ENCODE results near the gene FANK1.

DNA sequence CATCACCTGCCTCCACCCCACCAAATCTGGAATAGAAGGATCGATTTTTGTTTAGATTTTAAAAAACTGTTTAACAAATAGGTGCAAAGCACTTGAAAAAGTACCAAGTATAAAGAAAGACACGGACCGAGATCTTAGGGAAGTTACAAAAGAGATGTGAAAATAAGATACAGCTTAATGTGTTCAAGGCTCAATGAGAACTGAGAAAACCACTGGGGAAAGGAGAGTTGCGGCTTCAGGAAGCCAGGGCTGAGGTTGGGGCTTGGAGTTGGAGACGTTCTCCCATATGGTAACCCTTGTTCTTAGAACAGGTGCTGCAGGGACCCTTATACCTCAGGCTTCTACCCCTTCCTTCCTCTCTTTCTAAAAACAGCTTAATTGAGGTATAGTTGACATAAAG lies 140.2 kb downstream of the FANK1 start:
- TF ChIP-seq EZH2 (optimal IDR thresholded peaks at IDR 0.05; ENCODE audit: low read depth, low read length) (no peak), EZH2phosphoT487 (IDR thresholded peaks at IDR 0.05; ENCODE audit: low read length) (no peak)
- TF ChIP-seq, protein P1, sequence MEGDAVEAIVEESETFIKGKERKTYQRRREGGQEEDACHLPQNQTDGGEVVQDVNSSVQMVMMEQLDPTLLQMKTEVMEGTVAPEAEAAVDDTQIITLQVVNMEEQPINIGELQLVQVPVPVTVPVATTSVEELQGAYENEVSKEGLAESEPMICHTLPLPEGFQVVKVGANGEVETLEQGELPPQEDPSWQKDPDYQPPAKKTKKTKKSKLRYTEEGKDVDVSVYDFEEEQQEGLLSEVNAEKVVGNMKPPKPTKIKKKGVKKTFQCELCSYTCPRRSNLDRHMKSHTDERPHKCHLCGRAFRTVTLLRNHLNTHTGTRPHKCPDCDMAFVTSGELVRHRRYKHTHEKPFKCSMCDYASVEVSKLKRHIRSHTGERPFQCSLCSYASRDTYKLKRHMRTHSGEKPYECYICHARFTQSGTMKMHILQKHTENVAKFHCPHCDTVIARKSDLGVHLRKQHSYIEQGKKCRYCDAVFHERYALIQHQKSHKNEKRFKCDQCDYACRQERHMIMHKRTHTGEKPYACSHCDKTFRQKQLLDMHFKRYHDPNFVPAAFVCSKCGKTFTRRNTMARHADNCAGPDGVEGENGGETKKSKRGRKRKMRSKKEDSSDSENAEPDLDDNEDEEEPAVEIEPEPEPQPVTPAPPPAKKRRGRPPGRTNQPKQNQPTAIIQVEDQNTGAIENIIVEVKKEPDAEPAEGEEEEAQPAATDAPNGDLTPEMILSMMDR (IDR thresholded peaks at IDR 0.05; ENCODE audit: low read length) = no peak

Measured in MM.1S (cell line).